Measurements from ENCODE around the gene METTL17. TPM values are rescaled to one million over a fixed set of nuclear protein-coding genes. Genes with fewer than 3 reads are reported as not detected.
"Not testable (repeated sequence)": the region's sequence is repeated elsewhere in the genome, so short reads cannot be mapped to it uniquely, and the experiment has no call there.

METTL17 gene
- total and polyA plus RNA-seq, 10 donors: 58.9 to 119 (median 77.6) TPM

GRCh38 chr14:20978687-20979086 lies 11.1 kb upstream of the METTL17 start:
- H3K4me1 ChIP-seq: no peaks in the 10 kb centered on the region
- no peaks in the 10 kb centered on the region for H3K9me3 ChIP-seq
- no peaks in the 10 kb centered on the region for H3K27me3 ChIP-seq (replicated peaks in 1 of 7)
- DNase-seq: no peak
- no peaks in the 10 kb centered on the region for H3K36me3 ChIP-seq
- H3K4me3 ChIP-seq: no peak overlapping the region
- intact Hi-C loops (cut with DNase I; ENCODE audit: low total_unique reads): loop anchor here (10.0 kb wide), 1 partner anchor 284 kb away; no protein-coding TSS in a partner anchor
- WGBS, 5 donors: 33 to 74% (median 52%) methylated on average over 1 of the region's 1 CpG
- TF ChIP-seq POLR2A (IDR thresholded peaks at IDR 0.05): no peak
- H3K27ac ChIP-seq: no peak overlapping the region

- TF ChIP-seq POLR2AphosphoS5 (IDR thresholded peaks at IDR 0.05): no peak
- TF ChIP-seq POLR2A (IDR thresholded peaks at IDR 0.05): no peak
- no peak for TF ChIP-seq CTCF (IDR thresholded peaks at IDR 0.05 in 8 of 11, conservative IDR thresholded peaks at IDR 0.05 in 3 of 11)
- no peak overlapping the region for H3K4me3 ChIP-seq
- intact Hi-C loops (cut with DNase I; ENCODE audit: low total_unique reads): no loop called here
- no peaks in the 10 kb centered on the region for H3K9me3 ChIP-seq
- H3K36me3 ChIP-seq: no peaks in the 10 kb centered on the region
- no peak overlapping the region for H3K27ac ChIP-seq
- DNase-seq: no peak
- H3K4me1 ChIP-seq: peaks cover 0 to 6% (median 0%) of the 10 kb centered on the region in 6 donors
- no peaks in the 10 kb centered on the region for H3K27me3 ChIP-seq (replicated peaks in 1 of 7)
- WGBS, 5 donors: 39 to 64% (median 52%) methylated on average over 1 of the region's 1 CpG
Measured at GRCh38 chr14:20980906-20981305, 8.9 kb upstream of the METTL17 start.

- 78 to 86% (median 80%) methylated on average over 2 of the region's 2 CpGs for WGBS, 5 donors
- no peak for DNase-seq
- Histone ChIP-seq H3K9me3 (no peaks in the 10 kb centered on the region), H3K27ac (no peak overlapping the region), H3K4me3 (no peak overlapping the region), H3K36me3 (no peaks in the 10 kb centered on the region), H3K4me1 (peaks cover 0 to 8% (median 0%) of the 10 kb centered on the region in 6 donors), H3K27me3 (replicated peaks in 1 of 7) (no peaks in the 10 kb centered on the region)
- intact Hi-C loops (cut with DNase I; ENCODE audit: low total_unique reads): no loop called here
- TF ChIP-seq POLR2AphosphoS5 (IDR thresholded peaks at IDR 0.05): no peak
- TF ChIP-seq POLR2A (IDR thresholded peaks at IDR 0.05): no peak
- no peak for TF ChIP-seq CTCF (IDR thresholded peaks at IDR 0.05 in 8 of 11, conservative IDR thresholded peaks at IDR 0.05 in 3 of 11)
Measured at GRCh38 chr14:20982646-20983369, 7.0 kb upstream of the METTL17 start.

- H3K27ac ChIP-seq; DNase-seq; H3K36me3 ChIP-seq; H3K4me3 ChIP-seq; H3K9me3 ChIP-seq; H3K27me3 ChIP-seq (replicated peaks in 1 of 7); intact Hi-C loops (cut with DNase I; ENCODE audit: low total_unique reads): not testable (repeated sequence)
- peaks cover 6 to 25% (median 18%) of the 10 kb centered on the region in 6 donors for H3K4me1 ChIP-seq
- WGBS, 5 donors: 80 to 92% (median 85%) methylated on average over 4 of the region's 4 CpGs
Measured at GRCh38 chr14:20985650-20986049, 4.1 kb upstream of the METTL17 start.

DNA sequence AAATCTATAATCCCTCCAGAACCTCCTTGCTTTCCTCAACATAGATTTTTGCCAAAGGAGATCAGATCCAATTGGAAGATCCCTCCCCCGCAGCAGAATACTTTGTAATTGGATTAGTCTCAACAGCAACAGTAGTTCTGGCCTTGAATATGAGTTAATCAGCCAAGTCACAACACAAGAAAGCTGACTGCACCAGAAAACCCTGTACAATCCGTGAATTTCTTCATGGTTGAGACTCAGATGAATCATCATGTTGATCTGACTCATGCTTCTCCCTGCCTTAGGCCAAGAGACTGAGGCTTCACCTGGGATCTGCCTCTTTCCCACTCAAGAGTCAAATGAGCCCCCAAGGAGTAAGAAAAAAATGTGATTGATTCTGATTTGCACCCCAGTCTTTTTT lies 3.0 kb upstream of the METTL17 start:
- H3K9me3 ChIP-seq: no peaks in the 10 kb centered on the region
- H3K4me1 ChIP-seq: peaks cover 16 to 37% (median 30%) of the 10 kb centered on the region in 6 donors
- DNase-seq: no peak
- no peak overlapping the region for H3K4me3 ChIP-seq
- intact Hi-C loops (cut with DNase I; ENCODE audit: low total_unique reads): no loop called here
- peak overlapping the region in 2 of 8 donors; percentile 1 to 17 for H3K27ac ChIP-seq
- WGBS, 5 donors: 67 to 83% (median 69%) methylated on average over 2 of the region's 2 CpGs
- no peaks in the 10 kb centered on the region for H3K27me3 ChIP-seq (replicated peaks in 1 of 7)
- peaks cover 0 to 9% (median 3%) of the 10 kb centered on the region in 6 donors for H3K36me3 ChIP-seq
- TF ChIP-seq POLR2A (IDR thresholded peaks at IDR 0.05) (no peak), CTCF (IDR thresholded peaks at IDR 0.05 in 8 of 11, conservative IDR thresholded peaks at IDR 0.05 in 3 of 11) (no peak), POLR2AphosphoS5 (IDR thresholded peaks at IDR 0.05) (no peak)
